ENCODE results near the gene DDX24. TPM values are rescaled to one million over a fixed set of nuclear protein-coding genes. Genes with fewer than 3 reads are reported as not detected.
A peak's percentile ranks its signal among the peaks of the same experiment; 100 is the strongest.

DDX24 gene, protein sequence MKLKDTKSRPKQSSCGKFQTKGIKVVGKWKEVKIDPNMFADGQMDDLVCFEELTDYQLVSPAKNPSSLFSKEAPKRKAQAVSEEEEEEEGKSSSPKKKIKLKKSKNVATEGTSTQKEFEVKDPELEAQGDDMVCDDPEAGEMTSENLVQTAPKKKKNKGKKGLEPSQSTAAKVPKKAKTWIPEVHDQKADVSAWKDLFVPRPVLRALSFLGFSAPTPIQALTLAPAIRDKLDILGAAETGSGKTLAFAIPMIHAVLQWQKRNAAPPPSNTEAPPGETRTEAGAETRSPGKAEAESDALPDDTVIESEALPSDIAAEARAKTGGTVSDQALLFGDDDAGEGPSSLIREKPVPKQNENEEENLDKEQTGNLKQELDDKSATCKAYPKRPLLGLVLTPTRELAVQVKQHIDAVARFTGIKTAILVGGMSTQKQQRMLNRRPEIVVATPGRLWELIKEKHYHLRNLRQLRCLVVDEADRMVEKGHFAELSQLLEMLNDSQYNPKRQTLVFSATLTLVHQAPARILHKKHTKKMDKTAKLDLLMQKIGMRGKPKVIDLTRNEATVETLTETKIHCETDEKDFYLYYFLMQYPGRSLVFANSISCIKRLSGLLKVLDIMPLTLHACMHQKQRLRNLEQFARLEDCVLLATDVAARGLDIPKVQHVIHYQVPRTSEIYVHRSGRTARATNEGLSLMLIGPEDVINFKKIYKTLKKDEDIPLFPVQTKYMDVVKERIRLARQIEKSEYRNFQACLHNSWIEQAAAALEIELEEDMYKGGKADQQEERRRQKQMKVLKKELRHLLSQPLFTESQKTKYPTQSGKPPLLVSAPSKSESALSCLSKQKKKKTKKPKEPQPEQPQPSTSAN
- 132 TPM for polyA plus RNA-seq (2013, experiment 1 of 2)
- polyA plus RNA-seq (2013, experiment 2 of 2), result 129 TPM

DNA sequence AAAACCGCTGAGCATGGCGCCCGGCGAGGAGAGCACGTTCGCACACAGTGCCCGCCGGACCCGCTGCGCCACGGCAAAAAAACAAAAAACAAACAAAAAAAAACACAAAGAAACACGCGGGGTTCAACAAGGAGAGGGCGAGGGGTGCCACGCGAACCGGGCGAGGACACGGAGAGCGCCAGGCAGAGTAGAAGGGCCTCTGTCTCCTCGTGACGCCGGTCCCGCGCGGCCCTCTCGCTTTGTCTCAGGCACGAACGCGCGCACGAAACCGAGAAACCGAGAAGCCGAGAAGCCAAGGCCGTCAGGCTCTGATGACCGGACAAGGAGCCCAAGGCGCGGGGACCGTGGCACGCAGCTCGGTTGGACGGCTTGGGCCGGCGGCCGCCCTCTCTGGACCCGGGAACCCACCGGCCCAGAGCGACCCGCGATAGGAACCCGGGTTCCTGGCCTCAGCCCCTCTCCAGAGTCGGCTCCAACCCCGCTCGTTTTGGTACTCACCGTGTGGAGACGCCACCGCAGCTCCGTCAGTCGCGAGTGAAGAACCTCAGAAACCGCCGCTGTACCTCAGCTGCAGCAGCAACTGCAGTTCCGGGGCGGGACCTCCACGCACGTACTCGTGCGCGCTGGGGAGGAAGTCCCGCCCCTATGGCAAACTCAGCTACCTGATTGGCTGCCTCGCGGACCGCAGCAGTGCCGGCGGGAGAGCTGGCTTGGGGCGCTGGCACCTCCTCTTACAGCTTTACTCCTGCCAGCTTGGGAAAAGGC is at the start of gene DDX24, which contains the start of gene IFI27L1:
Gene DDX24 (minus strand): TSS at position 582 of the 765 bp plus-strand sequence. CDS start 1,460 bp downstream, outside the sequence.
Gene IFI27L1 (plus strand): TSS at position 690 of the 765 bp plus-strand sequence. CDS start 15,628 bp downstream, outside the sequence.
- H3K18ac ChIP-seq (ENCODE audit: low read depth in 1 of 2, low read length in 2 of 2), result peak within 1 kb of the TSS; percentile 8 to 95
- peaks cover 14% of the 10 kb centered on the region for H3K79me1 ChIP-seq (replicated peaks; ENCODE audit: low read length, poor library complexity, severe bottlenecking)
- peak within 1 kb of the TSS; percentile 39 for H2BK120ac ChIP-seq (ENCODE audit: low read depth, low read length)
- peak within 1 kb of the TSS; percentile 64 for H3K27ac ChIP-seq (ENCODE audit: low read length, poor library complexity, severe bottlenecking)
- under 1% methylated on average over 77 of the region's 77 CpGs for WGBS
- H3K4ac ChIP-seq (ENCODE audit: low read depth in 1 of 2, low read length in 2 of 2), result peak within 1 kb of the TSS in 1 of 2 experiments; percentile 81
- H3K23ac ChIP-seq (ENCODE audit: low read length in 2 of 2), result peak within 1 kb of the TSS in 1 of 2 experiments; percentile 98
- H2AFZ ChIP-seq (ENCODE audit: low read depth, low read length), result peak within 1 kb of the TSS; percentile 80
- H3K4me3 ChIP-seq (ENCODE audit: insufficient read depth in 1 of 2, low read depth in 1 of 2, low read length in 2 of 2), result peak within 1 kb of the TSS; percentile 90 to 96
- H3K4me2 ChIP-seq (ENCODE audit: low read length, poor library complexity, severe bottlenecking), result peak within 1 kb of the TSS; percentile 88
- no peak within 1 kb of the TSS for H2BK12ac ChIP-seq (ENCODE audit: low read length in 2 of 2)
- H2BK15ac ChIP-seq (ENCODE audit: low read depth, poor library complexity, severe bottlenecking), result no peak within 1 kb of the TSS
- H3K14ac ChIP-seq (ENCODE audit: low read length in 2 of 2), result peak within 1 kb of the TSS in 1 of 2 experiments; percentile 78
- H4K91ac ChIP-seq (ENCODE audit: low read length), result no peak within 1 kb of the TSS
- peak within 1 kb of the TSS; percentile 99 for H3K9ac ChIP-seq (ENCODE audit: low read length)
- H2AK5ac ChIP-seq (ENCODE audit: low read length, severe bottlenecking), result peak within 1 kb of the TSS; percentile 18
- H4K8ac ChIP-seq (ENCODE audit: low read length), result no peak within 1 kb of the TSS
- H3K36me3 ChIP-seq (ENCODE audit: control insufficient read depth in 1 of 2, insufficient read depth in 2 of 2, low read depth in 1 of 2, low read length in 2 of 2), result peaks cover 8 to 32% of the 10 kb centered on the region in 2 experiments
- H3K9me3 ChIP-seq (ENCODE audit: control insufficient read depth, low read length), result peaks cover 5% of the 10 kb centered on the region
- peak within 1 kb of the TSS; percentile 21 for H2BK5ac ChIP-seq (ENCODE audit: low read depth, low read length, poor library complexity, severe bottlenecking)
- H3K27me3 ChIP-seq (ENCODE audit: control insufficient read depth in 1 of 2, insufficient read depth in 1 of 2, low read length in 2 of 2), result no peaks in the 10 kb centered on the region
- peak; percentile 93 for DNase-seq
- peaks cover 5% of the 10 kb centered on the region for H3K4me1 ChIP-seq (ENCODE audit: control insufficient read depth, insufficient read depth, low read depth, low read length)

- peak overlapping the region; percentile 83 for H3K9ac ChIP-seq (ENCODE audit: low read length)
- peak overlapping the region; percentile 79 for H3K4me2 ChIP-seq (ENCODE audit: low read length, poor library complexity, severe bottlenecking)
- 0% methylated on average over 11 of the region's 12 CpGs for WGBS
- H2BK12ac ChIP-seq (ENCODE audit: low read length in 2 of 2), result no peak overlapping the region
- no peak overlapping the region for H3K4ac ChIP-seq (ENCODE audit: low read depth in 1 of 2, low read length in 2 of 2)
- H3K36me3 ChIP-seq (ENCODE audit: control insufficient read depth in 1 of 2, insufficient read depth in 2 of 2, low read depth in 1 of 2, low read length in 2 of 2), result peaks cover 14 to 23% of the 10 kb centered on the region in 2 experiments
- H3K14ac ChIP-seq (ENCODE audit: low read length in 2 of 2), result no peak overlapping the region
- no peak overlapping the region for H4K8ac ChIP-seq (ENCODE audit: low read length)
- no peak overlapping the region for H2BK15ac ChIP-seq (ENCODE audit: low read depth, poor library complexity, severe bottlenecking)
- peak; percentile 62 for DNase-seq
- no peak overlapping the region for H3K23ac ChIP-seq (ENCODE audit: low read length in 2 of 2)
- H2BK5ac ChIP-seq (ENCODE audit: low read depth, low read length, poor library complexity, severe bottlenecking), result no peak overlapping the region
- no peak overlapping the region for H3K18ac ChIP-seq (ENCODE audit: low read depth in 1 of 2, low read length in 2 of 2)
- no peak overlapping the region for H2BK120ac ChIP-seq (ENCODE audit: low read depth, low read length)
- no peaks in the 10 kb centered on the region for H3K9me3 ChIP-seq (ENCODE audit: control insufficient read depth, low read length)
- H3K27me3 ChIP-seq (ENCODE audit: control insufficient read depth in 1 of 2, insufficient read depth in 1 of 2, low read length in 2 of 2), result no peaks in the 10 kb centered on the region
- H3K4me3 ChIP-seq (ENCODE audit: insufficient read depth in 1 of 2, low read depth in 1 of 2, low read length in 2 of 2), result peak overlapping the region; percentile 63 to 87
- H3K79me1 ChIP-seq (replicated peaks; ENCODE audit: low read length, poor library complexity, severe bottlenecking), result peaks cover 6% of the 10 kb centered on the region
- no peak overlapping the region for H2AFZ ChIP-seq (ENCODE audit: low read depth, low read length)
- H3K27ac ChIP-seq (ENCODE audit: low read length, poor library complexity, severe bottlenecking), result peak overlapping the region; percentile 74
- H2AK5ac ChIP-seq (ENCODE audit: low read length, severe bottlenecking), result no peak overlapping the region
- H4K91ac ChIP-seq (ENCODE audit: low read length), result no peak overlapping the region
- peaks cover 7% of the 10 kb centered on the region for H3K4me1 ChIP-seq (ENCODE audit: control insufficient read depth, insufficient read depth, low read depth, low read length)
Measured at GRCh38 chr14:94129758-94130414, 48.9 kb upstream of the DDX24 start.

DNA sequence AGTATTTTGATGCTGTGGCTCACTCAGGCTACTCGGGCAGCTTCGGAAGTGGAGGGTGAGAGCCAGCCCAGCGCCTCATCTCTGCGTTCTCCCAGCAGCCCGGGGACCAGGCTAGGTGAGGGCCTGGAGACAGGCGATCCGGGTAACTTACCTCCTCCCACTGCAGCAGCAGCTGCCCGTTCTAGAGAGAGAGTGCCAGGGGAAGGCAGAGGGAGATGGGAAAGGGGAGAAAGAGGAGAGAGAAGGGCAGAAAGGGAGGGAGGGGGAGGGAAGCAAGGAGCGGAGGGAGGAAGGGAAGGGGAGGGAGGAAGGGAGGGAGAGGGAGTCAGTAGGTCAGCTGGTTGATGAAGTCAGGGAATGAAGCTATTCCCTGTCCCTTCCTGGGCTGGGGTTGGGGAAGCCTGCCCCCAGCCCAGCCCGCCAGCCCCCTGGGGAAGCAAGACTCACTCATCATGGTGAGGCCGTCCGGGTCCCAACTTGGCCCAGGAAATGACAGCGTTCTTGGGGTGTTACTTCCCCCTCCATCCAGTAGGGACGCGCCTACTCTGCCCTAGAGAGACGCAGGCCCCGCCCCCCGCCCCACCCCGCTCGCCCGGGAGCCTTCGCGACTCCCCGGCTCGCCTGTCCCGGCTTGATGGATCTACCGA is 48.2 kb upstream of the DDX24 start, which contains the start of gene IFI27L2:
Gene IFI27L2 (minus strand): TSS at position 494 of the 647 bp plus-strand sequence. CDS start 40 bp downstream, at position 454.
- peak within 1 kb of the TSS; percentile 64 for H2BK120ac ChIP-seq (ENCODE audit: low read depth, low read length)
- peaks cover 8% of the 10 kb centered on the region for H3K4me1 ChIP-seq (ENCODE audit: control insufficient read depth, insufficient read depth, low read depth, low read length)
- H3K14ac ChIP-seq (ENCODE audit: low read length in 2 of 2), result peak within 1 kb of the TSS in 1 of 2 experiments; percentile 0
- no peaks in the 10 kb centered on the region for H3K27me3 ChIP-seq (ENCODE audit: control insufficient read depth in 1 of 2, insufficient read depth in 1 of 2, low read length in 2 of 2)
- H3K27ac ChIP-seq (ENCODE audit: low read length, poor library complexity, severe bottlenecking), result peak within 1 kb of the TSS; percentile 83
- no peak within 1 kb of the TSS for H2AK5ac ChIP-seq (ENCODE audit: low read length, severe bottlenecking)
- peaks cover 6% of the 10 kb centered on the region for H3K79me1 ChIP-seq (replicated peaks; ENCODE audit: low read length, poor library complexity, severe bottlenecking)
- peak within 1 kb of the TSS; percentile 63 to 87 for H3K4me3 ChIP-seq (ENCODE audit: insufficient read depth in 1 of 2, low read depth in 1 of 2, low read length in 2 of 2)
- H3K9me3 ChIP-seq (ENCODE audit: control insufficient read depth, low read length), result no peaks in the 10 kb centered on the region
- peak within 1 kb of the TSS; percentile 48 for H2AFZ ChIP-seq (ENCODE audit: low read depth, low read length)
- peaks cover 14 to 23% of the 10 kb centered on the region in 2 experiments for H3K36me3 ChIP-seq (ENCODE audit: control insufficient read depth in 1 of 2, insufficient read depth in 2 of 2, low read depth in 1 of 2, low read length in 2 of 2)
- peak within 1 kb of the TSS; percentile 59 for H2BK5ac ChIP-seq (ENCODE audit: low read depth, low read length, poor library complexity, severe bottlenecking)
- WGBS, result 2% methylated on average over 26 of the region's 27 CpGs
- peak within 1 kb of the TSS in 1 of 2 experiments; percentile 76 for H2BK12ac ChIP-seq (ENCODE audit: low read length in 2 of 2)
- no peak within 1 kb of the TSS for H3K23ac ChIP-seq (ENCODE audit: low read length in 2 of 2)
- H4K8ac ChIP-seq (ENCODE audit: low read length), result peak within 1 kb of the TSS; percentile 93
- peak within 1 kb of the TSS; percentile 2 to 88 for H3K4ac ChIP-seq (ENCODE audit: low read depth in 1 of 2, low read length in 2 of 2)
- H3K18ac ChIP-seq (ENCODE audit: low read depth in 1 of 2, low read length in 2 of 2), result peak within 1 kb of the TSS; percentile 77
- peak; percentile 82 for DNase-seq
- H3K4me2 ChIP-seq (ENCODE audit: low read length, poor library complexity, severe bottlenecking), result peak within 1 kb of the TSS; percentile 84
- peak within 1 kb of the TSS; percentile 92 for H3K9ac ChIP-seq (ENCODE audit: low read length)
- peak within 1 kb of the TSS; percentile 44 for H2BK15ac ChIP-seq (ENCODE audit: low read depth, poor library complexity, severe bottlenecking)
- H4K91ac ChIP-seq (ENCODE audit: low read length), result peak within 1 kb of the TSS; percentile 92
